A549 (cell line): ENCODE results near the gene TMEM164. TPM values are rescaled to one million over a fixed set of nuclear protein-coding genes. Genes with fewer than 3 reads are reported as not detected.
A peak's percentile ranks its signal among the peaks of the same experiment; 100 is the strongest.

Experiments used
- ATAC-seq, 2 experiments: fragments of 200-7000 bp in 1 of 2; fragments of >200 bp in 1 of 2; cut with Nextera tagmentation in 1 of 2; cut with Tn5 transposase in 1 of 2; 3 replicates each; pipeline versions ENCODE4 v1.8.0 to v1.9.1; 2018 to 2020; ENCODE audit warnings: mild to moderate bottlenecking in 1 of 2, moderate library complexity in 1 of 2
- CTCF ChIA-PET: fragments of 300-600 bp; sonication (Branson Sonifier 250); formaldehyde crosslinking; extraction: SDS; loops from one replicate; lab custom pipeline; 2021; ENCODE audit warnings: antibody characterized with exemption, inconsistent platforms; lab: Yijun Ruan, JAX
- POLR2A ChIA-PET: fragments of 350-600 bp; formaldehyde crosslinking; extraction: SDS; loops from one replicate; lab custom pipeline; 2021; ENCODE audit warnings: antibody characterized with exemption, inconsistent platforms; lab: Yijun Ruan, JAX
- DNase-seq, 2 experiments: peaks; one replicate each; pipeline versions ENCODE4 v3.0.0 to v3.0.0-alpha.2; 2011 to 2016; ENCODE audit warnings: low read depth in 1 of 2, low spot score in 1 of 2
- FAIRE-seq: peaks from 2 replicates; lab custom pipeline; 2011; peaks lifted over from hg19 to GRCh38; lab: Jason Lieb, UNC
- H3K27ac ChIP-seq, 2 experiments: fragments of >200 bp; sonication (Bioruptor Twin); formaldehyde crosslinking; 3 replicates each; pipeline ENCODE4 v1.5.1; 2016 to 2017
- H3K4me1 ChIP-seq: fragments of >200 bp; sonication (Bioruptor Twin); formaldehyde crosslinking; 3 replicates; pipeline ENCODE4 v1.6.1; 2016
- H3K4me2 ChIP-seq: fragments of >200 bp; sonication (Bioruptor Twin); formaldehyde crosslinking; 3 replicates; pipeline ENCODE4 v1.6.1; 2016
- H3K4me3 ChIP-seq: fragments of >200 bp; sonication (Bioruptor Twin); formaldehyde crosslinking; 3 replicates; pipeline ENCODE4 v1.5.1; 2016
- H3K9me3 ChIP-seq: fragments of >200 bp; sonication (Bioruptor Twin); formaldehyde crosslinking; 3 replicates; pipeline ENCODE4 v1.6.1; 2016
- CBX2 ChIP-seq: fragments of 200-600 bp; sonication (generic); IDR thresholded peaks from 2 replicates; pipeline ENCODE4 v1.6.1; 2016; ENCODE audit warnings: low read depth, mild to moderate bottlenecking, borderline replicate concordance
- CBX8 ChIP-seq: fragments of 200-600 bp; sonication (generic); IDR thresholded peaks from 2 replicates; pipeline ENCODE4 v1.6.1; 2016
- CEBPB ChIP-seq, 2 experiments: fragments of >200 bp in 1 of 2; sonication (Bioruptor Twin) in 1 of 2; formaldehyde crosslinking in 1 of 2; IDR thresholded peaks; 2 replicates each; pipeline ENCODE4 v1.6.1; 2012 to 2016
- CHD2 ChIP-seq: fragments of 150-350 bp; IDR thresholded peaks from 2 replicates; pipeline ENCODE4 v1.6.1; 2014; ENCODE audit warnings: low read length; ENCODE audit not compliant: partially characterized antibody
- EHF ChIP-seq: fragments of 250-450 bp; sonication (Bioruptor Pico); IDR thresholded peaks from 2 replicates; pipeline ENCODE4 v1.5.0; 2020; ENCODE audit warnings: mild to moderate bottlenecking
- ESRRA ChIP-seq: fragments of 150-350 bp; IDR thresholded peaks from 2 replicates; pipeline ENCODE4 v1.6.1; 2014; ENCODE audit warnings: mild to moderate bottlenecking, low read length, borderline replicate concordance
- FOSB ChIP-seq: fragments of 250-450 bp; sonication (Bioruptor Pico); IDR thresholded peaks from 2 replicates; pipeline ENCODE4 v1.5.0; 2020; ENCODE audit warnings: mild to moderate bottlenecking, moderate library complexity
- FOXS1 ChIP-seq: fragments of 250-450 bp; sonication (Bioruptor Pico); IDR thresholded peaks from 2 replicates; pipeline ENCODE4 v1.5.0; 2020; ENCODE audit warnings: mild to moderate bottlenecking, moderate library complexity
- GATA3 ChIP-seq: IDR thresholded peaks from 2 replicates; pipeline ENCODE4 v1.6.1; 2012; ENCODE audit warnings: borderline replicate concordance
- HDAC2 ChIP-seq: fragments of 200-600 bp; sonication (generic); IDR thresholded peaks from 2 replicates; pipeline ENCODE4 v1.6.1; 2016
- HOXA7 ChIP-seq: fragments of 250-450 bp; sonication (Bioruptor Pico); IDR thresholded peaks from 2 replicates; pipeline ENCODE4 v1.5.0; 2020; ENCODE audit warnings: mild to moderate bottlenecking, moderate library complexity
- HOXB5 ChIP-seq: fragments of 250-450 bp; sonication (Bioruptor Pico); IDR thresholded peaks from 2 replicates; pipeline ENCODE4 v1.5.0; 2020; ENCODE audit warnings: mild to moderate bottlenecking, moderate library complexity
- JUNB ChIP-seq: fragments of >200 bp; sonication (Bioruptor Twin); formaldehyde crosslinking; IDR thresholded peaks from 2 replicates; pipeline ENCODE4 v1.6.1; 2016
- KDM1A ChIP-seq: fragments of 200-600 bp; sonication (generic); IDR thresholded peaks from 2 replicates; pipeline ENCODE4 v1.6.1; 2016; ENCODE audit warnings: low read depth, mild to moderate bottlenecking
- MAFK ChIP-seq: fragments of 450-650 bp; IDR thresholded peaks from 2 replicates; pipeline ENCODE4 v1.6.1; 2014; ENCODE audit not compliant: partially characterized antibody
- NFE2L2 ChIP-seq: fragments of 150-350 bp; conservative IDR thresholded peaks from 2 replicates; pipeline ENCODE4 v1.6.1; 2014; ENCODE audit warnings: low read length
- NR3C1 ChIP-seq: fragments of >200 bp; sonication (Bioruptor Twin); formaldehyde crosslinking; IDR thresholded peaks from 3 replicates; pipeline ENCODE4 v1.6.1; 2017
- POLR2A ChIP-seq: IDR thresholded peaks from 2 replicates; pipeline ENCODE4 v1.6.1; 2012; ENCODE audit warnings: mild to moderate bottlenecking, low read length
- POLR2AphosphoS2 ChIP-seq: conservative IDR thresholded peaks from 2 replicates; pipeline ENCODE4 v1.6.1; 2012; ENCODE audit warnings: low read length, improper control_type of control experiment, inconsistent platforms
- RAD21 ChIP-seq, 2 experiments: fragments of >200 bp in 1 of 2; sonication (Bioruptor Twin) in 1 of 2; formaldehyde crosslinking in 1 of 2; IDR thresholded peaks in 1 of 2; conservative IDR thresholded peaks in 1 of 2; 2 replicates in 1 of 2; 3 replicates in 1 of 2; pipeline ENCODE4 v1.6.1; 2012 to 2018; ENCODE audit warnings: inconsistent platforms in 1 of 2
- RARB ChIP-seq: fragments of 250-450 bp; sonication (Bioruptor Pico); IDR thresholded peaks from 2 replicates; pipeline ENCODE4 v1.8.0; 2021; ENCODE audit warnings: mild to moderate bottlenecking, moderate library complexity
- RFX5 ChIP-seq: fragments of 450-650 bp; IDR thresholded peaks from 2 replicates; pipeline ENCODE4 v1.7.1; 2014; ENCODE audit warnings: antibody characterized with exemption, mild to moderate bottlenecking, moderate library complexity
- TFCP2L1 ChIP-seq: fragments of 250-450 bp; sonication (Bioruptor Pico); IDR thresholded peaks from 2 replicates; pipeline ENCODE4 v1.5.0; 2021; ENCODE audit warnings: mild to moderate bottlenecking
- ZC3H11A ChIP-seq: fragments of 450-650 bp; IDR thresholded peaks from 2 replicates; pipeline ENCODE4 v1.6.1; 2014; ENCODE audit warnings: antibody characterized with exemption, mild to moderate bottlenecking
- ZFP36 ChIP-seq: fragments of 450-650 bp; IDR thresholded peaks from 2 replicates; pipeline ENCODE4 v1.6.1; 2014; ENCODE audit warnings: borderline replicate concordance; ENCODE audit not compliant: partially characterized antibody
- ZSCAN20 ChIP-seq: fragments of 250-450 bp; sonication (Bioruptor Pico); IDR thresholded peaks from 2 replicates; pipeline ENCODE4 v1.8.0; 2022; ENCODE audit warnings: mild to moderate bottlenecking, moderate library complexity
- whole genome bisulfite sequencing: methylation state at CpG from one replicate; pipeline ENCODE4 v1.1.6; 2017; ENCODE audit errors: missing lambda C conversion rate; 5-methylcytosine and 5-hydroxymethylcytosine counted together
- polyA plus RNA-seq, 4 experiments: library from polyadenylated mRNA; depleted of rRNA in 3 of 4; stranded (reverse); fragments of >200 nt; fragmentation: RNase III in 1 of 4; extraction: RNeasy Plus Mini Kit Qiagen cat#74134 plus additional on column Dnase treatment in 1 of 4; gene quantifications; 2 replicates in 3 of 4; 3 replicates in 1 of 4; pipeline ENCODE4 v1.2.3, GENCODE V29; 2011 to 2017
- TF ChIP-seq, protein P1 (sequence below): fragments of >200 bp; sonication (Bioruptor Twin); formaldehyde crosslinking; IDR thresholded peaks from 2 replicates; pipeline ENCODE4 v1.6.1; 2016
- TF ChIP-seq, protein P2 (sequence below): fragments of >200 bp; sonication (Bioruptor Twin); formaldehyde crosslinking; IDR thresholded peaks from 3 replicates; pipeline ENCODE4 v1.5.1; 2016

The TMEM164 gene
- polyA plus RNA-seq, 2 of the 4 experiments (the other 2 are of a cell fraction): 32.0 to 43.7 TPM

DNA sequence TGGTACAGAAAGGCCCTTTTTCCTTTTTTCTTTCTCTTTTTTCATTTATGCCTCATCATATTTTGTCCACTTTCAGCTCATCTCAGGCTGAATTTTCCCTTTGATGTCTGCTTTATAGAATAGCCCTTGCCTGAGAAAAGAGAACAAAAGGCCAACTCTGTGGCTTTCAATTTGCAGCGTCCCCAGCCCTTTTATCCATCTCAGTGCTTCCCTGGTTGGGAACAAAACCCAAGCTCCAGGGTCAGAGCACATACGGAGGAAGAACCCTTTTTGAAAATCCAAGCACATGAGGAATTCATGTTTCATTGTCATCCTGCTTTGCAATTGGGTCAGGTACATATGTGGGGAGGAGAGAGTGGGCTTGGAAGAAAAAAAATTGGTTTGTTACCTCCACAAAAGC is 47.5 kb downstream of the TMEM164 start:
- peaks cover 63% of the 10 kb centered on the region for H3K4me1 ChIP-seq
- DNase-seq: no peak
- ATAC-seq: no peak
- no peak for FAIRE-seq
- no peaks in the 10 kb centered on the region for H3K9me3 ChIP-seq
- CTCF ChIA-PET: interaction anchor here (1.1 kb wide), 1 partner anchor 159 kb away, joined by 3 read pairs; no protein-coding TSS in a partner anchor
- TF ChIP-seq CBX8 (no peak), GATA3 (no peak), ESRRA (no peak), ZFP36 (no peak), MAFK (no peak), HOXA7 (CRISPR knock-in tag) (no peak), HDAC2 (no peak), ZC3H11A (no peak), CHD2 (no peak), POLR2AphosphoS2 (no peak), FOXS1 (CRISPR knock-in tag) (no peak), TFCP2L1 (CRISPR knock-in tag) (no peak), KDM1A (no peak), RAD21 (conservative IDR thresholded peaks at IDR 0.05 in 1 of 2, IDR thresholded peaks at IDR 0.05 in 1 of 2) (no peak), FOSB (CRISPR knock-in tag) (no peak), POLR2A (no peak), CEBPB (IDR thresholded peaks at IDR 0.05) (no peak)
- TF ChIP-seq, protein P1, sequence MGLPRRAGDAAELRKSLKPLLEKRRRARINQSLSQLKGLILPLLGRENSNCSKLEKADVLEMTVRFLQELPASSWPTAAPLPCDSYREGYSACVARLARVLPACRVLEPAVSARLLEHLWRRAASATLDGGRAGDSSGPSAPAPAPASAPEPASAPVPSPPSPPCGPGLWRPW: no peak
- peak overlapping the region in 1 of 2 experiments; percentile 69; a peak in 2 of 6 replicates for H3K27ac ChIP-seq
- no peak overlapping the region for H3K4me3 ChIP-seq
- POLR2A ChIA-PET: no interaction called here
- WGBS: 88% methylated on average over 2 of the region's 2 CpGs
- no peak overlapping the region for H3K4me2 ChIP-seq

DNA sequence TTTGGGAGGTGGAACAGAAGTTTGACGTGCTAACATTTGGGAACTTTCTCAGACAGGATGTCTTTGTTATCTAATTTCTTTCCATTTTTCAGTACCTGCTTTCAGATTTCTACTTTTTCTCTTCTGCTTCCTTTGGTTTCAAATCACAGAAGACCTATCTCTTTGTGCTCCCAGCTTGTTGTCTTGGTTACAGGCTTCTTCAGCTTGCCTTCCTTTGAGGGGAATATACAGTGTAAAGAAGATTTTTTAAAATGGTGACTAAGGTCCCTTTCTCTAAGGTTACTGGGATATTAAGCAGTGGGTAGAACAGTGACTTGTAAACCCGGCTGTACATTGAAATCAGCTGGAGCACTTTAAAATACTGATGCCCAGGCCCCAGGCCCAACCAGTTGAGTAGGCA is 48.0 kb downstream of the TMEM164 start:
- TF ChIP-seq JUNB: no peak
- TF ChIP-seq RARB (CRISPR knock-in tag): no peak
- TF ChIP-seq EHF: no peak
- TF ChIP-seq HOXB5 (CRISPR knock-in tag): no peak
- TF ChIP-seq NR3C1: no peak
- TF ChIP-seq ZSCAN20 (CRISPR knock-in tag): no peak
- TF ChIP-seq NFE2L2: no peak
- TF ChIP-seq RFX5: no peak
- TF ChIP-seq, protein P2, sequence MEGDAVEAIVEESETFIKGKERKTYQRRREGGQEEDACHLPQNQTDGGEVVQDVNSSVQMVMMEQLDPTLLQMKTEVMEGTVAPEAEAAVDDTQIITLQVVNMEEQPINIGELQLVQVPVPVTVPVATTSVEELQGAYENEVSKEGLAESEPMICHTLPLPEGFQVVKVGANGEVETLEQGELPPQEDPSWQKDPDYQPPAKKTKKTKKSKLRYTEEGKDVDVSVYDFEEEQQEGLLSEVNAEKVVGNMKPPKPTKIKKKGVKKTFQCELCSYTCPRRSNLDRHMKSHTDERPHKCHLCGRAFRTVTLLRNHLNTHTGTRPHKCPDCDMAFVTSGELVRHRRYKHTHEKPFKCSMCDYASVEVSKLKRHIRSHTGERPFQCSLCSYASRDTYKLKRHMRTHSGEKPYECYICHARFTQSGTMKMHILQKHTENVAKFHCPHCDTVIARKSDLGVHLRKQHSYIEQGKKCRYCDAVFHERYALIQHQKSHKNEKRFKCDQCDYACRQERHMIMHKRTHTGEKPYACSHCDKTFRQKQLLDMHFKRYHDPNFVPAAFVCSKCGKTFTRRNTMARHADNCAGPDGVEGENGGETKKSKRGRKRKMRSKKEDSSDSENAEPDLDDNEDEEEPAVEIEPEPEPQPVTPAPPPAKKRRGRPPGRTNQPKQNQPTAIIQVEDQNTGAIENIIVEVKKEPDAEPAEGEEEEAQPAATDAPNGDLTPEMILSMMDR: no peak
- TF ChIP-seq CBX2: no peak
- TF ChIP-seq ZC3H11A: no peak
- ChIA-PET POLR2A (no interaction called here), CTCF (interaction anchor here (0.6 to 1.1 kb wide), 2 partner anchors 104 to 159 kb away, joined by 3 read pairs; no protein-coding TSS in a partner anchor)
- peak; percentile 7 for FAIRE-seq
- H3K27ac ChIP-seq: peak overlapping the region; percentile 27 to 69; a peak in 3 of 6 replicates
- H3K4me2 ChIP-seq: no peak overlapping the region
- H3K9me3 ChIP-seq: no peaks in the 10 kb centered on the region
- WGBS: 90% methylated on average over 2 of the region's 2 CpGs
- no peak for DNase-seq
- ATAC-seq: no peak
- no peak overlapping the region for H3K4me3 ChIP-seq
- H3K4me1 ChIP-seq: peaks cover 63% of the 10 kb centered on the region
